ENCODE results near the gene FAM13C. TPM values are rescaled to one million over a fixed set of nuclear protein-coding genes. Genes with fewer than 3 reads are reported as not detected.
A peak's percentile ranks its signal among the peaks of the same experiment; 100 is the strongest.

Gene FAM13C
- total and polyA plus RNA-seq, 10 donors = 1.5 to 19.7 (median 8.9) TPM

GRCh38 chr10:59339351-59339750, 23.0 kb downstream of the FAM13C start:
- Histone ChIP-seq H3K9me3 (no peaks in the 10 kb centered on the region), H3K36me3 (no peaks in the 10 kb centered on the region), H3K27me3 (replicated peaks in 1 of 7) (no peaks in the 10 kb centered on the region), H3K27ac (no peak overlapping the region), H3K4me1 (peaks cover 0 to 5% (median 0%) of the 10 kb centered on the region in 6 donors), H3K4me3 (no peak overlapping the region)
- DNase-seq = no peak
- intact Hi-C loops (cut with DNase I; ENCODE audit: low total_unique reads) = no loop called here
- TF ChIP-seq POLR2AphosphoS5 (IDR thresholded peaks at IDR 0.05) (no peak), POLR2A (IDR thresholded peaks at IDR 0.05) (no peak), CTCF (IDR thresholded peaks at IDR 0.05 in 8 of 11, conservative IDR thresholded peaks at IDR 0.05 in 3 of 11) (no peak)
- 76 to 81% (median 77%) methylated on average over 1 of the region's 1 CpG for WGBS, 5 donors

- TF ChIP-seq POLR2AphosphoS5 (IDR thresholded peaks at IDR 0.05) (no peak), POLR2A (IDR thresholded peaks at IDR 0.05) (no peak), CTCF (IDR thresholded peaks at IDR 0.05 in 8 of 11, conservative IDR thresholded peaks at IDR 0.05 in 3 of 11) (no peak)
- H3K4me1 ChIP-seq = peaks cover 0 to 5% (median 0%) of the 10 kb centered on the region in 6 donors
- no peak for DNase-seq
- intact Hi-C loops (cut with DNase I; ENCODE audit: low total_unique reads) = no loop called here
- no peak overlapping the region for H3K4me3 ChIP-seq
- no peaks in the 10 kb centered on the region for H3K36me3 ChIP-seq
- no peaks in the 10 kb centered on the region for H3K9me3 ChIP-seq
- H3K27ac ChIP-seq = peak overlapping the region in 6 of 8 donors; percentile 4 to 55 (median 36)
- H3K27me3 ChIP-seq (replicated peaks in 1 of 7) = no peaks in the 10 kb centered on the region
These were observed 25.1 kb downstream of the FAM13C start for GRCh38 chr10:59337201-59337652.

GRCh38 chr10:59336632-59337031, 25.7 kb downstream of the FAM13C start:
- DNase-seq = no peak
- Histone ChIP-seq H3K4me3 (no peak overlapping the region), H3K4me1 (peaks cover 0 to 5% (median 0%) of the 10 kb centered on the region in 6 donors), H3K27me3 (replicated peaks in 1 of 7) (no peaks in the 10 kb centered on the region), H3K9me3 (no peaks in the 10 kb centered on the region), H3K27ac (peak overlapping the region in 6 of 8 donors; percentile 13 to 55 (median 32)), H3K36me3 (no peaks in the 10 kb centered on the region)
- TF ChIP-seq POLR2AphosphoS5 (IDR thresholded peaks at IDR 0.05) = no peak
- no peak for TF ChIP-seq CTCF (IDR thresholded peaks at IDR 0.05 in 8 of 11, conservative IDR thresholded peaks at IDR 0.05 in 3 of 11)
- no peak for TF ChIP-seq POLR2A (IDR thresholded peaks at IDR 0.05)
- 37 to 60% (median 45%) methylated on average over 2 of the region's 2 CpGs for WGBS, 5 donors
- intact Hi-C loops (cut with DNase I; ENCODE audit: low total_unique reads) = no loop called here

- intact Hi-C loops (cut with DNase I; ENCODE audit: low total_unique reads) = no loop called here
- TF ChIP-seq CTCF (IDR thresholded peaks at IDR 0.05 in 8 of 11, conservative IDR thresholded peaks at IDR 0.05 in 3 of 11) (no peak), POLR2A (IDR thresholded peaks at IDR 0.05) (no peak), POLR2AphosphoS5 (IDR thresholded peaks at IDR 0.05) (no peak)
- Histone ChIP-seq H3K36me3 (no peaks in the 10 kb centered on the region), H3K27ac (peak overlapping the region in 2 of 8 donors; percentile 14 to 55), H3K9me3 (no peaks in the 10 kb centered on the region), H3K27me3 (replicated peaks in 1 of 7) (no peaks in the 10 kb centered on the region), H3K4me3 (no peak overlapping the region), H3K4me1 (peaks cover 0 to 5% (median 0%) of the 10 kb centered on the region in 6 donors)
- 83 to 94% (median 89%) methylated on average over 2 of the region's 2 CpGs for WGBS, 5 donors
- no peak for DNase-seq
These were observed 26.9 kb downstream of the FAM13C start for GRCh38 chr10:59335497-59335896.

Measured in spleen (tissue), 11 donors.